H9 (cell line): ENCODE results near the gene C1QTNF9B. TPM values are rescaled to one million over a fixed set of nuclear protein-coding genes. Genes with fewer than 3 reads are reported as not detected.

Experiments
- DNase-seq: peaks from one replicate; pipeline ENCODE4 v3.0.0-alpha.2; 2017
- H2AFZ ChIP-seq: one replicate; pipeline ENCODE4 v1.6.1; 2013; ENCODE audit warnings: mild to moderate bottlenecking, low read length, control low read depth, moderate library complexity
- H2AK5ac ChIP-seq: 2 replicates; pipeline ENCODE4 v1.6.1; 2013; ENCODE audit warnings: low read length, control low read depth, mixed read lengths; ENCODE audit not compliant: insufficient read length
- H2BK120ac ChIP-seq: one replicate; pipeline ENCODE4 v1.6.1; 2013; ENCODE audit warnings: low read depth, mild to moderate bottlenecking, low read length, control low read depth, inconsistent platforms; ENCODE audit not compliant: poor library complexity, severe bottlenecking
- H2BK12ac ChIP-seq: 2 replicates; pipeline ENCODE4 v1.6.1; 2013; ENCODE audit warnings: low read length, control low read depth, mixed read lengths, low read depth; ENCODE audit not compliant: insufficient read length
- H2BK15ac ChIP-seq: 2 replicates; pipeline ENCODE4 v1.6.1; 2013; ENCODE audit warnings: low read depth, low read length, control low read depth
- H2BK20ac ChIP-seq: one replicate; pipeline ENCODE4 v1.6.1; 2013; ENCODE audit warnings: low read depth, mild to moderate bottlenecking, low read length, control low read depth, inconsistent platforms; ENCODE audit not compliant: poor library complexity, severe bottlenecking
- H2BK5ac ChIP-seq: 2 replicates; pipeline ENCODE4 v1.6.1; 2013; ENCODE audit warnings: low read length, control low read depth, mixed read lengths; ENCODE audit not compliant: insufficient read length
- H3K14ac ChIP-seq: 2 replicates; pipeline ENCODE4 v1.6.1; 2013; ENCODE audit warnings: low read length, control low read depth; ENCODE audit not compliant: insufficient read depth
- H3K18ac ChIP-seq: 2 replicates; pipeline ENCODE4 v1.6.1; 2013; ENCODE audit warnings: low read depth, mild to moderate bottlenecking, mixed read lengths, low read length, control low read depth; ENCODE audit not compliant: insufficient read length
- H3K23ac ChIP-seq: 2 replicates; pipeline ENCODE4 v1.6.1; 2013; ENCODE audit warnings: low read length, control low read depth, mixed read lengths, low read depth; ENCODE audit not compliant: insufficient read length
- H3K23me2 ChIP-seq: 2 replicates; pipeline ENCODE4 v1.6.1; 2013; ENCODE audit warnings: low read depth, mild to moderate bottlenecking, mixed read lengths, low read length, control low read depth; ENCODE audit not compliant: insufficient read length, poor library complexity, severe bottlenecking
- H3K27ac ChIP-seq: 2 replicates; pipeline ENCODE4 v1.5.1; 2013; ENCODE audit warnings: low read length, control low read depth, mixed read lengths, low read depth; ENCODE audit not compliant: insufficient read length
- H3K27me3 ChIP-seq: 2 replicates; pipeline ENCODE4 v1.6.1; 2013; ENCODE audit warnings: low read length, control low read depth, inconsistent platforms; ENCODE audit not compliant: insufficient read depth
- H3K4ac ChIP-seq: 2 replicates; pipeline ENCODE4 v1.6.1; 2013; ENCODE audit warnings: low read depth, mild to moderate bottlenecking, control low read depth, inconsistent platforms, low read length, moderate library complexity
- H3K4me1 ChIP-seq: 2 replicates; pipeline ENCODE4 v1.6.1; 2013; ENCODE audit warnings: low read length, control low read depth, inconsistent platforms; ENCODE audit not compliant: insufficient read depth
- H3K4me2 ChIP-seq: 2 replicates; pipeline ENCODE4 v1.6.1; 2013; ENCODE audit warnings: low read length, control low read depth, mixed read lengths; ENCODE audit not compliant: insufficient read length, insufficient read depth
- H3K56ac ChIP-seq: 2 replicates; pipeline ENCODE4 v1.6.1; 2013; ENCODE audit warnings: low read depth, mild to moderate bottlenecking, mixed read lengths, low read length, control low read depth; ENCODE audit not compliant: insufficient read length
- H3K79me1 ChIP-seq: 2 replicates; pipeline ENCODE4 v1.6.1; 2013; ENCODE audit warnings: low read depth, mild to moderate bottlenecking, moderate library complexity, low read length, control low read depth, inconsistent platforms; ENCODE audit not compliant: insufficient read depth, poor library complexity, severe bottlenecking
- H3K79me2 ChIP-seq: 2 replicates; pipeline ENCODE4 v1.6.1; 2013; ENCODE audit warnings: low read length, control low read depth, inconsistent platforms; ENCODE audit not compliant: insufficient read depth
- H3K9ac ChIP-seq: 2 replicates; pipeline ENCODE4 v1.6.1; 2013; ENCODE audit warnings: low read length, control low read depth, mixed read lengths; ENCODE audit not compliant: insufficient read length; ENCODE audit errors: extremely low read depth
- H3K9me3 ChIP-seq: one replicate; pipeline ENCODE4 v1.6.1; 2013; ENCODE audit warnings: low read depth, low read length, inconsistent platforms; ENCODE audit not compliant: control insufficient read depth
- H3T11ph ChIP-seq: one replicate; pipeline ENCODE4 v1.6.1; 2013; ENCODE audit warnings: mild to moderate bottlenecking, low read length, control low read depth, inconsistent platforms
- H4K20me1 ChIP-seq: one replicate; pipeline ENCODE4 v1.6.1; 2013; ENCODE audit not compliant: control insufficient read depth, insufficient read length, insufficient read depth
- H4K5ac ChIP-seq: 2 replicates; pipeline ENCODE4 v1.6.1; 2013; ENCODE audit warnings: low read depth, mild to moderate bottlenecking, mixed read lengths, low read length, control low read depth; ENCODE audit not compliant: insufficient read length
- H4K8ac ChIP-seq: replicated peaks from 2 replicates; pipeline ENCODE4 v1.6.1; 2013; ENCODE audit warnings: low read length, control low read depth, mixed read lengths, low read depth; ENCODE audit not compliant: insufficient read length
- H4K91ac ChIP-seq: 2 replicates; pipeline ENCODE4 v1.6.1; 2013; ENCODE audit warnings: low read depth, mild to moderate bottlenecking, moderate library complexity, mixed read lengths, low read length, control low read depth; ENCODE audit not compliant: insufficient read length
- H3K27ac Mint-ChIP-seq, 3 experiments: 2 replicates in 2 of 3; 3 replicates in 1 of 3; pipeline ENCODE4 v1.8.0; 2020 to 2021; ENCODE audit warnings: mixed read lengths in 3 of 3, mild to moderate bottlenecking in 1 of 3, moderate library complexity in 1 of 3
- H3K27me3 Mint-ChIP-seq: 2 replicates; pipeline ENCODE4 v1.8.0; 2021; ENCODE audit warnings: low read depth, mild to moderate bottlenecking, moderate library complexity, mixed read lengths
- H3K36me3 Mint-ChIP-seq, 3 experiments: 2 replicates in 2 of 3; 3 replicates in 1 of 3; pipeline ENCODE4 v1.8.0; 2020 to 2021; ENCODE audit warnings: low read depth in 3 of 3, mixed read lengths in 3 of 3; ENCODE audit not compliant: insufficient read depth in 1 of 3
- H3K4me1 Mint-ChIP-seq, 2 experiments: 2 replicates each; pipeline ENCODE4 v1.8.0; 2020; ENCODE audit warnings: mixed read lengths in 2 of 2
- H3K4me3 Mint-ChIP-seq, 2 experiments: 2 replicates in 1 of 2; 3 replicates in 1 of 2; pipeline ENCODE4 v1.8.0; 2020 to 2021; ENCODE audit warnings: mild to moderate bottlenecking in 2 of 2, mixed read lengths in 2 of 2, moderate library complexity in 1 of 2
- H3K9me3 Mint-ChIP-seq, 2 experiments: 2 replicates in 1 of 2; 3 replicates in 1 of 2; pipeline ENCODE4 v1.8.0; 2020; ENCODE audit warnings: mild to moderate bottlenecking in 2 of 2, mixed read lengths in 2 of 2, moderate library complexity in 1 of 2
- CTCF ChIP-seq: fragments of 200-600 bp; sonication (generic); conservative IDR thresholded peaks from 3 replicates; pipeline ENCODE4 v1.8.0; 2021; ENCODE audit warnings: antibody characterized with exemption, mild to moderate bottlenecking
- WGBS: extraction: QIAGEN DNeasy Blood & Tissue Kit; methylation state at CpG from one replicate; pipeline ENCODE4 v1.1.7; 2013; ENCODE audit warnings: missing lambda C conversion rate, low lambda C conversion rate, mixed read lengths; ENCODE audit not compliant: insufficient read length; ENCODE audit errors: extremely low coverage; 5-methylcytosine and 5-hydroxymethylcytosine counted together
- total RNA-seq: library from RNA; stranded (reverse); gene quantifications from 2 replicates; pipeline ENCODE4 v1.2.1, GENCODE V29; 2021

C1QTNF9B gene
- total RNA-seq, 1 experiment from 2014 or later: not detected

GRCh38 chr13:23866420-23867026, 30.8 kb downstream of the C1QTNF9B start:
- H2AFZ ChIP-seq: no peak overlapping the region
- peaks cover 0 to 2% (median 0%) of the 10 kb centered on the region in 3 experiments; a peak in 1 of 7 replicates for H3K36me3 Mint-ChIP-seq

More at GRCh38 chr13:23866420-23867026, 30.8 kb downstream of the C1QTNF9B start:
- TF ChIP-seq CTCF: no peak
- Histone ChIP-seq H3T11ph (no peak overlapping the region), H3K79me2 (no peaks in the 10 kb centered on the region), H4K8ac (no peak overlapping the region), H3K4ac (no peak overlapping the region), H3K56ac (no peak overlapping the region), H3K9ac (no peak overlapping the region), H3K27ac (no peak overlapping the region), H3K27me3 (no peaks in the 10 kb centered on the region), H3K23ac (no peak overlapping the region), H3K9me3 (no peaks in the 10 kb centered on the region), H4K91ac (no peak overlapping the region), H2BK12ac (no peak overlapping the region), H2BK5ac (no peak overlapping the region), H2BK20ac (no peak overlapping the region), H4K20me1 (no peaks in the 10 kb centered on the region), H3K14ac (no peak overlapping the region), H2AK5ac (no peak overlapping the region), H2BK15ac (no peak overlapping the region), H3K18ac (no peak overlapping the region), H3K4me2 (no peak overlapping the region), H4K5ac (no peak overlapping the region), H3K23me2 (no peaks in the 10 kb centered on the region), H3K4me1 (no peaks in the 10 kb centered on the region), H3K79me1 (no peaks in the 10 kb centered on the region), H2BK120ac (no peak overlapping the region)
- no CpG with 5 or more reads among the region's 9 CpGs for WGBS
- no peaks in the 10 kb centered on the region for H3K27me3 Mint-ChIP-seq
- no peak overlapping the region for H3K27ac Mint-ChIP-seq
- H3K9me3 Mint-ChIP-seq: no peaks in the 10 kb centered on the region
- no peaks in the 10 kb centered on the region for H3K4me1 Mint-ChIP-seq
- no peak overlapping the region for H3K4me3 Mint-ChIP-seq
- no peak for DNase-seq
